ENCODE measurements around the gene MYO16.

GRCh38 chr13:109012115-109012514 lies 382.7 kb downstream of the MYO16 start:
- no peak for TF ChIP-seq POLR2A (IDR thresholded peaks at IDR 0.05)
- TF ChIP-seq CTCF (IDR thresholded peaks at IDR 0.05), result no peak
